GM21786 (cell line): ENCODE data around the gene OR3A2.
"Not testable (repeated sequence)": the region's sequence is repeated elsewhere in the genome, so short reads cannot be mapped to it uniquely, and the experiment has no call there.

Experiments used
- ATAC-seq: cut with Tn5 transposase; IDR thresholded peaks from one replicate; pipeline ENCODE4 v1.9.1; 2021; ENCODE audit not compliant: unreplicated experiment

The OR3A2 gene

DNA sequence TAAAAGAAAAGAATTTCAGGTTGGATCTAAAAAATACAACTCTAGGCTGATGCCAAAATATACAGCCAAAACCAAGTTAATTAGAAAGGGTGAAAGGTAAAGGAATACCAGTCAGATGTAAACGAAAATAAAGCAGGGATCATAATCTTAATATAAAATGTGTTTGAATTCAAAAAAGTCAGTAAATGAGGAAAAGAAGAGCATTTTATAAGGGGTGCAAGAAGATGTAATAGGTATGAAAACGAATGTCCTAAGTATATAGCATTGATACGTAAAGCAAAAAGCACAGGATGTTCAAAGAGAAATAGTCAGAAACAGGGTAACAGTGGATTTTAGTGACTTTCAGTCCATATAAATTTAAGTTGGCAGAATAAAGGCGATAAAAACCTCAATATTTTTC is 90.5 kb downstream of the OR3A2 start:
- no peak for ATAC-seq

DNA sequence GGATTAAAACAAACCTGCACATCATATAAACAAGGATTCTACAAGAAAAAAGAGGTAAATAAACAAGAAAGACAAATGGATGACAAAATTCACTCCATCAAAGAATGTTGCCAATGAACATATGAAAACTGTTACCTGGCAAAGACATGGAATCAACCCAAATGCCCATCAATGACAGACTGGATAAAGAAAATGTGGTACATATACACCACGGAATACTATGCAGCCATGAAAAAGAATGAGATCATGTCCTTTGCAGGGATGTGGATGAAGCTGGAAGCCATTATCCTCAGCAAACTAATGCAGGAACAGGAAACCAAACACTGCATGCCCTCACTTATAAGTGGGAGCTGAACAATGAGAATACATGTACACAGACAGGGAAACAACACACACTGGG is 92.6 kb downstream of the OR3A2 start:
- ATAC-seq = not testable (repeated sequence)

DNA sequence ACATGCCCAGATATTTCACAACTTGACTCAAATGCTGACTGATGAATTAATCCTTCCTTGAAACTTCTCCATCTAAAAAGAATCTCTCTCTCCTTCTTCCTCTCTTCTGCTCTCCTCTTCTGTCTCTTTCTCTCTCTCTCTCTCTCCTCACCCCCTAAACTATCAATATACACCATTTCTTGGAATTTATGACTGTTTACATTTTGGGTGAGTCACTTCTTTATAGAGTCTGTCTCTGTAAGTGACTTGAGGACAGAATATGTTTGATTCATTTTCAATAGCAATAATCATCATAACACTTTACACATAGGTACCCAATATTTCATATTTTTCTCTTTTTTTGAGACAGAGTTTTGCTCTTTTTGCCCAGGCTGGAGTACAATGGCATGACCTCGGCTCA is 103.2 kb downstream of the OR3A2 start:
- no peak for ATAC-seq

DNA sequence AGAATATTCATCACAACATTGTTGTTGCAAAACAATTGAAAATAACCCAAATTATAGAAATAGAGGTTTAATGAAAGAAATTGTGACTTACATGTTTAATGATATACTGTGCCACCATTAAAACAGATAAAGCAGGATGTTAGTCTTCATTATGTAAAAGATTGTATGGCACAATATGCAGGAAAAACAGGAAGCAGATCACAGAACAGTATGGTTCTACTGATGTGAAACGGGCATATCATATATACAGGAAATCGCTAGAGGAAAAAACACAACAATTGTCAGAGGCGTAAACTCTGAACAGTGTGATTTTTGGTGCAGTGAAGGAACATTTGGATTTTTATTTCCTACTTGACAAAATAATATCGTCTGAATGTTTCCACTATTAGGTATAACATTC is 110.0 kb downstream of the OR3A2 start:
- no peak for ATAC-seq

DNA sequence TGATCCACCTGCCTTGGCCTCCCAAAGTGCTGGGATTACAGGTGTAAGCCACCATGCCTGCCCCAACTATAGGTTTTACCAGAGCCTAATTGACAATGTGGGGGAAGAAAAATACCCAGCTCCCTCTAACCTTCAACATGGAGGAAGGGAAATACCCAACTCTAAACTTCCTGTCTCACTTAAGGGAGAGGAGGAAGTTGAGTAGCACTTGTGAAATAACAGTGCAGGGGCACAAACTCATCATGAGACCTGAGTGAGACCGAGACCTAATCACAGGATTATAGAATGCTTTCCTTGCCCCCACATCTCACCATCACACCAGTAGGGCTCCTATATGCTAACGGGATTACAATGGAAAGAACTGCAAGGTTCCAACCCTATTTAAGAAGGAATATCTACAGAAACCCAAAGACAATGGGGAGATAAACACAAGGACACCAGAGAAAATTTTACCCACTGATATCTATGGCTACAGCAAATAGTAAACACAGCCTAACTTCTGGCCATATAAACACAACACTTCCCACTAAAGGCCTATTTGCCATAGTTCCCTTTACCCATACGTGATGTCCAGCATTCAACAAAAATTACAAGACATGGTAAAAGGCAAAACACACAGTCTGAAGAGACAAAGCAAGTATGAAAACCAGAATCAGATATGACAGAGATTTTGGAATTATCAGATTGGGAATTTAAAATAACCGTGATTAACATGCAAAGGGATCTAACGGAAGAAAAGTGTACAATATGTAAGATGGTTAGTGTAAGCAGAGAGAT is 114.8 kb downstream of the OR3A2 start:
- no peak for ATAC-seq

DNA sequence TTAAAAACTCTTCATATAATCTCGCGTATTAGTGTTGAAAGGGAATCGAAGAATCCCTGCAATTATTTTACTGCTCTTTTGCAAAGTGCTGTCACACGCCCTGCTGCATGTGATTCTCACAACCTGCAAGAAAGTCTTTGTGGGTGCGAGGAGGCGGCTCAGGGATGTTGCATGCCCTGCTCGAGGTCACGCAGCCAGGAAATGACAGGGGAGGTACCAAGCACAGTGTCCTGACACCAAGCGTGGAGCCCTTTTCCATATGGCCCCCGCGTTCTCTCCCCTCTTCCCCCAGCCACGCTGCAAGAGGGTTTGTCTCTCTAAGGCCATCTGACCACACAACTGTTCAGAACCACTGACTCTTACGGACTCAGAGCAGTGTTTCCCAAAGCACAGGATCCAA is 125.5 kb downstream of the OR3A2 start:
- no peak for ATAC-seq

DNA sequence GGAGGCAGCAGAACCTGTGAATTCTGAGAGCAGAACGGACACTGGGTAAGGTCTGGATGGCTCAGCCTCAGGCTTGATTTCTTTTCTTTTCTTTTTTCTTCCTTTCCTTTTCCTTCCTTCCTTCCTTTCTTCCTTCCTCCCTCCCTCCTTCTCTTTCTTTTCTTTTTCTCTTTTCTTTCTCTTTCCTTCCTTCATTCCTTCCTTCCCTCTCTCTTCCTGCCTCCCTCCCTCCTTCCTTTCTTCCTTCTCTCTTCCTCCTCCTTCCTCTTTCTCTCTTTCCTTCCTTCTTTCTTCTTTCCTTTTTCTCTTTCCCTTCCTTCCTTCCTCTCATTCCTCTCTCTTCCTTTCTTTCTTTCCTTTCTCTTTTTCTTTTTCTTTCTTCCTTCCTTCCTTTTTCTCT is 125.9 kb downstream of the OR3A2 start:
- ATAC-seq = no peak

DNA sequence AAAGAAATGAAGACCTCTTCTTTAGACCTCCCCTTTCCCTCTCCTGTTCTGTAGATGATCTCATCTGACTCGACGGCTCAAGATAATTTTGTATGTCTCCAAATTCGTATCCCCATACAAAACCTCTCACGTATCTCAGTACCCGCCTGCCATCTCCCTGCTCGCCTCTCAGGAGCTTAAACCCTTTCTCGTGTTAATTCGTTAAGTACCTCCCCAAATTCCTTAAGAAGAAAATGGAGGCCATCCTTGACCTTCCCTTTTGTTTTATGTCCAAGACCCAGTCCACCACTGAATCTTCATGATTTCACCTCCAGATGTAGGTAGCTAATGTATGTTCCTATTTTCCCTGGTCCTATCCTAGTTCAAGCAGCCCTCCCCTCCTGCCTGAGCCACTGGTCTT is 129.5 kb downstream of the OR3A2 start:
- no peak for ATAC-seq

DNA sequence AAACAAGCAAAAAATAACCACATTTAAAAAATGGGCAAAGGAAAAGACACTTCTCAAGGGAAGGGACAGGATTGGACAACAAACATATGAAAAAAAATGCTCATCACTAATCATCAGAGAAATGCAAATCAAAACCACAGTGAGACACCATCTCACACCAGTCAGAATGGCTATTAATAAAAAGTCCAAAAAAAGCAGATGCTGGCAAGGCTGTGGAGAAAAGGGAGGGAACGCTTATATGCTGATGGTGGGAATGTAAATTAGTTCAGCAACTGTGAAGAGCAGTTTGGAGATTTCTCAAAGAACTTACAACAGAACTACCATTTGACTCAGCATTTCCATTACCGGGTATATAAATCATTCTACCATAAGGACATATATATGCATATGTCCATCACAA is 137.1 kb downstream of the OR3A2 start:
- ATAC-seq = not testable (repeated sequence)

DNA sequence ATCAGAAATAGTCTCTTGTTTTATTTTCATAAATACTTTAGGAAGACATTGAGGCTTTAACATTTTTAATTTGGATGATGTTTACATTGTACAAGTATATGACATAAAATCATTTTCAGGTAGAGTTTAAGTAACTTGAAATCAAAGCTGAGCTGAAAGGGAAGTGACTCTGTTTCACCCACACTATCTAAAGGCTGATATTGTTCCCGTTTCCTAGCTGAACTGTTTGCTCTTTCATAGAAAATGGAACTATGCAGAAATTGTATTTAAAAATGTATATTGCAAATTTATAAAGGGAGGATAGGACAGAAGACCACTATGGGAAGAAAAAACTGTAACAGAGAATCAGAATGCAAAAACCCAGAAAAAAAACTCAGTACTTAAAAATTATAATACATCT is 141.3 kb downstream of the OR3A2 start:
- not testable (repeated sequence) for ATAC-seq

DNA sequence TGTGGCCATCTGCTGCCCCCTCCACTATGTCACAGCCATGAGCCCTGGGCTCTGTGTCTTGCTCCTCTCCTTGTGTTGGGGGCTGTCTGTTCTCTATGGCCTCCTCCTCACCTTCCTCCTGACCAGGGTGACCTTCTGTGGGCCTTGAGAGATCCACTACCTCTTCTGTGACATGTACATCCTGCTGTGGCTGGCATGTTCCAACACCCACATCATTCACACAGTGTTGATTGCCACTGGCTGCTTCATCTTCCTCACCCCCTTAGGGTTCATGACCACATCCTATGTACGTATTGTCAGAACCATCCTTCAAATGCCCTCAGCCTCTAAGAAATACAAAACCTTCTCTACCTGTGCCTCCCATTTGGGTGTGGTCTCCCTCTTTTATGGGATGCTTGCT is 145.1 kb downstream of the OR3A2 start:
- not testable (repeated sequence) for ATAC-seq

DNA sequence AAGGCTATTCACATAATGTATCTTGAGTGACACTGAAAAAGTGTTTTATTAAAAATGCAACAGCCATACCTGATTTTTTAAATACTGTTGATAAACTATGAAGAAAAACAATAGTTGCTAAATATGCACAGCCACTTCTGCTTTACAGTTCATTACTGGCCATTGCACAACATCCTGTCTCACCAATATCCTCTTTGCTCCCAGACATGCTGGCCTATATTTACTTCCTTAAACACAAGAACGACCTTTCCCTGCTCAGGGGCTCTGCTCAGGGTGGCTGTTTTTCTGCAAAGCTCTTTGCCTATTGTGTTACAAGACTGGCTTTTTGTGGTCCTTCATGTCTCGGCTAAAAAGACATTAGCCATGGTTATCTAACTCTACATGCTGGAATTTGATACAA is 147.4 kb downstream of the OR3A2 start:
- not testable (repeated sequence) for ATAC-seq

DNA sequence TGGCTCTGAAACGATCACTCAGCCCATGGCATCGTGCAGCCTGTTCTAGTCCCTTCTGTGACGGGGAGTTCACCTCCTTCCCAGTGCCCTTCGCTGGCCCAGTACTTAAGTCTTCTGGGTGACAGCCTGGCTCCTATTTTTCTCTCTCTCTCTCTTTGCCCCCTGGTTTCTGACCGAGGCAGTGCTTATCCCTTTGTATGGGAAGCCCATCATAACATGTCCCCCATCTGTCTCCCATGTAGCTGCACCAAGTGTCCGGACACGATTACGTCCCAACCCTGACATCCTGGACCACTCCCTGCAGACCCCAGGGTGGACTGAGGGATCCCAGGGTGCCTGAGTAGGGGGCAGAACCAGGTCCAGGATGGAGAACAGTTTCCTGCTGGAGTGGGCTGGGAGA is 153.8 kb downstream of the OR3A2 start:
- ATAC-seq = not testable (repeated sequence)
